Panc1 (cell line): ENCODE measurements around the gene HNRNPA2B1. TPM values are rescaled to one million over a fixed set of nuclear protein-coding genes. Genes with fewer than 3 reads are reported as not detected.

Experiments used
- ATAC-seq: fragments of 200-7000 bp; cut with Tn5 transposase; 2 replicates; pipeline ENCODE4 v1.9.1; 2020; ENCODE audit warnings: mild to moderate bottlenecking, moderate library complexity
- BruUV-seq: library from RNA; stranded (reverse); fragments of 400-500 nt; replicated peaks from 2 replicates; lab custom pipeline; 2021; lab: Mats Ljungman, UMichigan
- CTCF ChIA-PET: fragments of 300-600 bp; sonication (Branson Sonifier 250); formaldehyde crosslinking; loops from one replicate; lab custom pipeline; 2022; ENCODE audit warnings: antibody characterized with exemption; lab: Charles Lee
- POLR2A ChIA-PET: fragments of 300-600 bp; sonication (Branson Sonifier 250); formaldehyde crosslinking; loops from one replicate; lab custom pipeline; 2022; ENCODE audit warnings: antibody characterized with exemption; lab: Charles Lee
- DNase-seq: peaks from one replicate; pipeline ENCODE4 v3.0.0-alpha.2; 2010; ENCODE audit warnings: low read depth, low spot score
- H3K27ac ChIP-seq: 2 replicates; pipeline ENCODE4 v1.5.1; 2011; ENCODE audit warnings: mild to moderate bottlenecking, low read length, inconsistent platforms
- H3K27me3 ChIP-seq: fragments of 200-500 bp; sonication (Bioruptor generic); 2 replicates; pipeline ENCODE4 v1.6.0; 2014; ENCODE audit warnings: low read length, inconsistent platforms; ENCODE audit not compliant: control insufficient read depth, insufficient read depth
- H3K36me3 ChIP-seq: fragments of 200-500 bp; sonication (Bioruptor generic); 2 replicates; pipeline ENCODE4 v1.5.1; 2014; ENCODE audit warnings: inconsistent platforms, mild to moderate bottlenecking, low read length, moderate library complexity; ENCODE audit not compliant: control insufficient read depth, insufficient read depth
- H3K4me1 ChIP-seq: 2 replicates; pipeline ENCODE4 v1.5.1; 2011; ENCODE audit warnings: inconsistent platforms, mild to moderate bottlenecking, low read length, moderate library complexity; ENCODE audit not compliant: control insufficient read depth, insufficient read depth
- H3K4me3 ChIP-seq, 2 experiments: 2 replicates each; pipeline ENCODE4 v1.5.1; 2011 to 2012; ENCODE audit warnings: low read depth in 2 of 2, low read length in 2 of 2, mild to moderate bottlenecking in 2 of 2, inconsistent platforms in 1 of 2, moderate library complexity in 1 of 2
- H3K9me3 ChIP-seq: fragments of 200-500 bp; sonication (Bioruptor generic); 2 replicates; pipeline ENCODE4 v1.5.1; 2014; ENCODE audit warnings: low read depth, mild to moderate bottlenecking, inconsistent platforms, low read length, moderate library complexity; ENCODE audit not compliant: control insufficient read depth, insufficient read depth
- POLR2AphosphoS5 ChIP-seq: IDR thresholded peaks from 2 replicates; pipeline ENCODE4 v1.6.1; 2012; ENCODE audit warnings: mild to moderate bottlenecking, low read depth, low read length, moderate library complexity
- SIN3A ChIP-seq: IDR thresholded peaks from 2 replicates; pipeline ENCODE4 v1.6.1; 2012; ENCODE audit warnings: low read depth, mild to moderate bottlenecking, low read length, moderate library complexity, borderline replicate concordance; ENCODE audit not compliant: insufficient read depth
- TCF7L2 ChIP-seq: IDR thresholded peaks from 2 replicates; pipeline ENCODE4 v1.6.1; 2011; ENCODE audit warnings: mild to moderate bottlenecking, low read depth, low read length, inconsistent platforms
- in situ Hi-C: cut with HindIII; loops from 2 replicates; pipeline ENCODE4 v1.10.0; 2016; ENCODE audit warnings: low sequenced_read_pairs, low pct_unique_long_range_greater_than_20kb
- intact Hi-C: fragments of 100-400 bp; cut with micrococcal nuclease; formaldehyde crosslinking; loops from one replicate; pipeline ENCODE4 v1.10.0; 2022; ENCODE audit not compliant: unreplicated experiment
- total RNA-seq: library from RNA; stranded (reverse); gene quantifications from one replicate; pipeline ENCODE4 v1.2.1, GENCODE V29; 2021; ENCODE audit not compliant: unreplicated experiment
- TF ChIP-seq, protein P1 (sequence below): fragments of 450-650 bp; IDR thresholded peaks from 2 replicates; pipeline ENCODE4 v1.5.1; 2017; ENCODE audit warnings: mild to moderate bottlenecking
- TF ChIP-seq, protein P2 (sequence below), 2 experiments: IDR thresholded peaks; 2 replicates each; pipeline ENCODE4 v1.6.1; 2011 to 2012; ENCODE audit warnings: low read depth in 2 of 2, control low read depth in 1 of 2, low read length in 1 of 2, mild to moderate bottlenecking in 1 of 2, moderate library complexity in 1 of 2; ENCODE audit not compliant: insufficient read depth in 1 of 2

Gene HNRNPA2B1
- total RNA-seq, 1 experiment from 2014 or later, result 819 TPM

DNA sequence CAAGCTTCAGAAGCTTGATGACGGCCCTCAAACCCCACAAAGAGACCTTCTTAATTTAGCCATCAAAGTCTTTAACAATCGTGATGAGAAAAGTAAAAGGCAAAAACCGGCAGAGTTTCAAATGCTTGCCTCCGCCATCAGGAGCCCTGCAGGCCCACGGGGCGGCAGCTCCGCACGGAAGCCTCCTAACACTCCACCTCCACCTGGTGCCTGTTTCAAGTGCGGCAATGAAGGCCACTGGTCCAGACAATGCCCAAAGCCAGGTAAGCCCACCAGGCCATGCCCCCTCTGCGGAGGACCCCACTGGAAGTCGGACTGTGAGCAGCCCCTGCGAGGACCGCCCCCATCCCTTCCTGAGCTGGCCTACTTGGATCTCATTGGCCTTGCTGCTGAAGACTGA is 44.6 kb upstream of the HNRNPA2B1 start:
- ChIA-PET POLR2A (no interaction called here), CTCF (no interaction called here)
- Histone ChIP-seq H3K4me3 (no peak overlapping the region), H3K36me3 (no peaks in the 10 kb centered on the region), H3K9me3 (no peaks in the 10 kb centered on the region), H3K27me3 (no peaks in the 10 kb centered on the region), H3K27ac (no peak overlapping the region), H3K4me1 (no peaks in the 10 kb centered on the region)
- TF ChIP-seq TCF7L2, result no peak
- no peak for TF ChIP-seq POLR2AphosphoS5
- no peak for TF ChIP-seq SIN3A
- TF ChIP-seq, protein P1, sequence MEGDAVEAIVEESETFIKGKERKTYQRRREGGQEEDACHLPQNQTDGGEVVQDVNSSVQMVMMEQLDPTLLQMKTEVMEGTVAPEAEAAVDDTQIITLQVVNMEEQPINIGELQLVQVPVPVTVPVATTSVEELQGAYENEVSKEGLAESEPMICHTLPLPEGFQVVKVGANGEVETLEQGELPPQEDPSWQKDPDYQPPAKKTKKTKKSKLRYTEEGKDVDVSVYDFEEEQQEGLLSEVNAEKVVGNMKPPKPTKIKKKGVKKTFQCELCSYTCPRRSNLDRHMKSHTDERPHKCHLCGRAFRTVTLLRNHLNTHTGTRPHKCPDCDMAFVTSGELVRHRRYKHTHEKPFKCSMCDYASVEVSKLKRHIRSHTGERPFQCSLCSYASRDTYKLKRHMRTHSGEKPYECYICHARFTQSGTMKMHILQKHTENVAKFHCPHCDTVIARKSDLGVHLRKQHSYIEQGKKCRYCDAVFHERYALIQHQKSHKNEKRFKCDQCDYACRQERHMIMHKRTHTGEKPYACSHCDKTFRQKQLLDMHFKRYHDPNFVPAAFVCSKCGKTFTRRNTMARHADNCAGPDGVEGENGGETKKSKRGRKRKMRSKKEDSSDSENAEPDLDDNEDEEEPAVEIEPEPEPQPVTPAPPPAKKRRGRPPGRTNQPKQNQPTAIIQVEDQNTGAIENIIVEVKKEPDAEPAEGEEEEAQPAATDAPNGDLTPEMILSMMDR, result no peak
- TF ChIP-seq, protein P2, sequence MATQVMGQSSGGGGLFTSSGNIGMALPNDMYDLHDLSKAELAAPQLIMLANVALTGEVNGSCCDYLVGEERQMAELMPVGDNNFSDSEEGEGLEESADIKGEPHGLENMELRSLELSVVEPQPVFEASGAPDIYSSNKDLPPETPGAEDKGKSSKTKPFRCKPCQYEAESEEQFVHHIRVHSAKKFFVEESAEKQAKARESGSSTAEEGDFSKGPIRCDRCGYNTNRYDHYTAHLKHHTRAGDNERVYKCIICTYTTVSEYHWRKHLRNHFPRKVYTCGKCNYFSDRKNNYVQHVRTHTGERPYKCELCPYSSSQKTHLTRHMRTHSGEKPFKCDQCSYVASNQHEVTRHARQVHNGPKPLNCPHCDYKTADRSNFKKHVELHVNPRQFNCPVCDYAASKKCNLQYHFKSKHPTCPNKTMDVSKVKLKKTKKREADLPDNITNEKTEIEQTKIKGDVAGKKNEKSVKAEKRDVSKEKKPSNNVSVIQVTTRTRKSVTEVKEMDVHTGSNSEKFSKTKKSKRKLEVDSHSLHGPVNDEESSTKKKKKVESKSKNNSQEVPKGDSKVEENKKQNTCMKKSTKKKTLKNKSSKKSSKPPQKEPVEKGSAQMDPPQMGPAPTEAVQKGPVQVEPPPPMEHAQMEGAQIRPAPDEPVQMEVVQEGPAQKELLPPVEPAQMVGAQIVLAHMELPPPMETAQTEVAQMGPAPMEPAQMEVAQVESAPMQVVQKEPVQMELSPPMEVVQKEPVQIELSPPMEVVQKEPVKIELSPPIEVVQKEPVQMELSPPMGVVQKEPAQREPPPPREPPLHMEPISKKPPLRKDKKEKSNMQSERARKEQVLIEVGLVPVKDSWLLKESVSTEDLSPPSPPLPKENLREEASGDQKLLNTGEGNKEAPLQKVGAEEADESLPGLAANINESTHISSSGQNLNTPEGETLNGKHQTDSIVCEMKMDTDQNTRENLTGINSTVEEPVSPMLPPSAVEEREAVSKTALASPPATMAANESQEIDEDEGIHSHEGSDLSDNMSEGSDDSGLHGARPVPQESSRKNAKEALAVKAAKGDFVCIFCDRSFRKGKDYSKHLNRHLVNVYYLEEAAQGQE (IDR thresholded peaks at IDR 0.05; ENCODE audit: insufficient read depth in 1 of 2, low read depth in 2 of 2, low read length in 1 of 2), result no peak
- in situ Hi-C loops (no loop called here), intact Hi-C loops (no loop called here)
- no TSS peak for BruUV-seq
- DNase-seq, result no peak
- no peak for ATAC-seq

DNA sequence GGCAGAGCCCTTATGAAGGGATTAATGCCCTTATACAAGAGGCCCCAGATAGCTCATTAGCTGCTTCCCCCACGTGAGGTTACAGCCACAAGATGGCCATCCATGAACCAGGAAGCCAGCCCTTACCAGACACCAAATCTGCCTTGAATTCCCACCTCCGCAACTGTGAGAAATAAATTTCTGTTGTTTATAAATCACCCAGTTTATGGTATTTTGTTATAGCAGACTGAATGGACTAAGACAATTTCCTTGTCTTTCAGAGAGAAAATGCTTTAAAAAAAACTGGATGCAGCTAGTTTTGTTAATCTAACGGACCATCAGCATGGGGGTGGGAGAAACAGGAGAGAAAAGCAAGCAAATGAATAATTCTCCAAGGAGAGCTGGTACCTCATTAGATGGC is 37.5 kb upstream of the HNRNPA2B1 start:
- ChIA-PET CTCF (interaction anchor here (0.6 kb wide), 1 partner anchor 21 kb away, joined by 14 read pairs; no protein-coding TSS in a partner anchor), POLR2A (interaction anchor here (0.6 to 0.7 kb wide), 2 partner anchors 53 to 1161 kb away, joined by 3 to 5 read pairs; no protein-coding TSS in a partner anchor)
- no peak overlapping the region for H3K4me3 ChIP-seq
- no peaks in the 10 kb centered on the region; the same call in 1 of the 2 replicates for H3K27me3 ChIP-seq
- no TSS peak for BruUV-seq
- intact Hi-C loops, result no loop called here
- in situ Hi-C loops, result no loop called here
- TF ChIP-seq, protein P1, result no peak
- TF ChIP-seq, protein P2 (IDR thresholded peaks at IDR 0.05; ENCODE audit: insufficient read depth in 1 of 2, low read depth in 2 of 2, low read length in 1 of 2), result no peak
- no peak for TF ChIP-seq POLR2AphosphoS5
- no peak for TF ChIP-seq TCF7L2
- TF ChIP-seq SIN3A, result no peak
- H3K36me3 ChIP-seq, result no peaks in the 10 kb centered on the region
- ATAC-seq (no peak), DNase-seq (no peak)
- no peaks in the 10 kb centered on the region for H3K9me3 ChIP-seq
- H3K27ac ChIP-seq, result no peak overlapping the region
- H3K4me1 ChIP-seq, result no peaks in the 10 kb centered on the region
